Neural crest cell (in vitro differentiated cells): ENCODE measurements around the gene ACACA. TPM values are rescaled to one million over a fixed set of nuclear protein-coding genes. Genes with fewer than 3 reads are reported as not detected.

Experiments used
- DNase-seq: peaks from one replicate; pipeline ENCODE4 v3.0.0; 2021; ENCODE audit warnings: low read depth, mixed read lengths, low spot score
- H3K27ac Mint-ChIP-seq: one replicate; pipeline ENCODE4 v1.8.0; 2021; ENCODE audit warnings: mild to moderate bottlenecking, mixed read lengths; ENCODE audit not compliant: unreplicated experiment
- H3K27me3 Mint-ChIP-seq: 2 replicates; pipeline ENCODE4 v1.8.0; 2021; ENCODE audit warnings: low read depth, mild to moderate bottlenecking, mixed read lengths
- H3K36me3 Mint-ChIP-seq: 2 replicates; pipeline ENCODE4 v1.8.0; 2021; ENCODE audit warnings: low read depth, mild to moderate bottlenecking, mixed read lengths
- H3K4me1 Mint-ChIP-seq: 2 replicates; pipeline ENCODE4 v1.8.0; 2021; ENCODE audit warnings: mixed read lengths
- H3K4me3 Mint-ChIP-seq: one replicate; pipeline ENCODE4 v1.8.0; 2021; ENCODE audit warnings: mild to moderate bottlenecking, mixed read lengths
- H3K9me3 Mint-ChIP-seq: 2 replicates; pipeline ENCODE4 v1.8.0; 2021; ENCODE audit warnings: mixed read lengths
- CTCF ChIP-seq: fragments of 200-600 bp; sonication (generic); conservative IDR thresholded peaks from 2 replicates; pipeline ENCODE4 v1.5.0; 2021; ENCODE audit warnings: antibody characterized with exemption, mild to moderate bottlenecking
- total RNA-seq: library from RNA; stranded (reverse); gene quantifications from 2 replicates; pipeline ENCODE4 v1.2.1, GENCODE V29; 2021

The ACACA gene
- total RNA-seq, 1 donor from 2014 or later, result 211 TPM

- H3K36me3 Mint-ChIP-seq, result peaks cover 18% of the 10 kb centered on the region
- DNase-seq, result no peak
- H3K27ac Mint-ChIP-seq, result no peak overlapping the region
- H3K4me1 Mint-ChIP-seq, result peaks cover 11% of the 10 kb centered on the region
- H3K4me3 Mint-ChIP-seq, result no peak overlapping the region
- no peaks in the 10 kb centered on the region for H3K9me3 Mint-ChIP-seq
- no peak for TF ChIP-seq CTCF
- H3K27me3 Mint-ChIP-seq, result no peaks in the 10 kb centered on the region
Measured at GRCh38 chr17:37211136-37211535, 195.5 kb downstream of the ACACA start.

- H3K27me3 Mint-ChIP-seq, result no peaks in the 10 kb centered on the region
- peaks cover 7% of the 10 kb centered on the region for H3K4me1 Mint-ChIP-seq
- TF ChIP-seq CTCF, result no peak
- H3K36me3 Mint-ChIP-seq, result peaks cover 24% of the 10 kb centered on the region
- no peak overlapping the region for H3K4me3 Mint-ChIP-seq
- no peak for DNase-seq
- no peaks in the 10 kb centered on the region for H3K9me3 Mint-ChIP-seq
- no peak overlapping the region for H3K27ac Mint-ChIP-seq
Measured at GRCh38 chr17:37207103-37207502, 199.5 kb downstream of the ACACA start.

- Mint-ChIP-seq H3K27me3 (no peaks in the 10 kb centered on the region), H3K4me1 (peaks cover 5% of the 10 kb centered on the region), H3K4me3 (no peak overlapping the region), H3K9me3 (no peaks in the 10 kb centered on the region), H3K36me3 (peaks cover 24% of the 10 kb centered on the region), H3K27ac (no peak overlapping the region)
- no peak for TF ChIP-seq CTCF
- DNase-seq, result no peak
Measured at GRCh38 chr17:37206299-37206698, 200.3 kb downstream of the ACACA start.

- H3K36me3 Mint-ChIP-seq, result peaks cover 14% of the 10 kb centered on the region
- no peak overlapping the region for H3K4me3 Mint-ChIP-seq
- H3K4me1 Mint-ChIP-seq, result no peaks in the 10 kb centered on the region
- TF ChIP-seq CTCF, result no peak
- no peak overlapping the region for H3K27ac Mint-ChIP-seq
- H3K27me3 Mint-ChIP-seq, result no peaks in the 10 kb centered on the region
- H3K9me3 Mint-ChIP-seq, result no peaks in the 10 kb centered on the region
- DNase-seq, result no peak
Measured at GRCh38 chr17:37200497-37200896, 206.1 kb downstream of the ACACA start.

GRCh38 chr17:37197336-37197735 is 209.3 kb downstream of the ACACA start:
- H3K4me3 Mint-ChIP-seq, result no peak overlapping the region
- DNase-seq, result no peak
- no peak for TF ChIP-seq CTCF
- no peaks in the 10 kb centered on the region for H3K4me1 Mint-ChIP-seq
- no peak overlapping the region for H3K27ac Mint-ChIP-seq
- H3K36me3 Mint-ChIP-seq, result peaks cover 4% of the 10 kb centered on the region
- H3K9me3 Mint-ChIP-seq, result no peaks in the 10 kb centered on the region
- no peaks in the 10 kb centered on the region for H3K27me3 Mint-ChIP-seq

- Mint-ChIP-seq H3K4me1 (no peaks in the 10 kb centered on the region), H3K9me3 (no peaks in the 10 kb centered on the region), H3K4me3 (no peak overlapping the region), H3K36me3 (peaks cover 4% of the 10 kb centered on the region), H3K27ac (no peak overlapping the region), H3K27me3 (no peaks in the 10 kb centered on the region)
- no peak for TF ChIP-seq CTCF
- no peak for DNase-seq
Measured at GRCh38 chr17:37194208-37194607, 212.4 kb downstream of the ACACA start.
